ACC112 (cell line): Measurements from ENCODE around the gene UBE2O.

Source experiments
- H2AFZ ChIP-seq: fragments of 200-600 bp; sonication (generic); one replicate; pipeline ENCODE4 v1.6.0; 2017; ENCODE audit warnings: antibody characterized with exemption, low read length; ENCODE audit not compliant: unreplicated experiment
- H3K27ac ChIP-seq: fragments of 200-600 bp; sonication (generic); 2 replicates; pipeline ENCODE4 v1.5.1; 2014; ENCODE audit warnings: low read depth, mild to moderate bottlenecking, antibody characterized with exemption, low read length, moderate library complexity
- H3K27me3 ChIP-seq: fragments of 200-600 bp; sonication (generic); 2 replicates; pipeline ENCODE4 v1.6.1; 2014; ENCODE audit warnings: mild to moderate bottlenecking, antibody characterized with exemption, low read length, moderate library complexity, mixed read lengths; ENCODE audit not compliant: insufficient read depth
- H3K36me3 ChIP-seq: fragments of 200-600 bp; sonication (generic); 2 replicates; pipeline ENCODE4 v1.6.1; 2016; ENCODE audit warnings: mild to moderate bottlenecking, antibody characterized with exemption, low read length, moderate library complexity, mixed read lengths; ENCODE audit not compliant: insufficient read depth
- H3K4me1 ChIP-seq: fragments of 200-600 bp; sonication (generic); one replicate; pipeline ENCODE4 v1.6.1; 2016; ENCODE audit warnings: low read length, mixed read lengths; ENCODE audit not compliant: insufficient read depth, unreplicated experiment, control insufficient read depth
- H3K4me3 ChIP-seq: fragments of 200-600 bp; sonication (generic); 2 replicates; pipeline ENCODE4 v1.5.1; 2014; ENCODE audit warnings: mild to moderate bottlenecking, low read depth, low read length
- H3K79me2 ChIP-seq: fragments of 200-600 bp; sonication (generic); one replicate; pipeline ENCODE4 v1.6.0; 2016; ENCODE audit warnings: low read length; ENCODE audit not compliant: control insufficient read depth, unreplicated experiment, insufficient read depth

UBE2O gene

DNA sequence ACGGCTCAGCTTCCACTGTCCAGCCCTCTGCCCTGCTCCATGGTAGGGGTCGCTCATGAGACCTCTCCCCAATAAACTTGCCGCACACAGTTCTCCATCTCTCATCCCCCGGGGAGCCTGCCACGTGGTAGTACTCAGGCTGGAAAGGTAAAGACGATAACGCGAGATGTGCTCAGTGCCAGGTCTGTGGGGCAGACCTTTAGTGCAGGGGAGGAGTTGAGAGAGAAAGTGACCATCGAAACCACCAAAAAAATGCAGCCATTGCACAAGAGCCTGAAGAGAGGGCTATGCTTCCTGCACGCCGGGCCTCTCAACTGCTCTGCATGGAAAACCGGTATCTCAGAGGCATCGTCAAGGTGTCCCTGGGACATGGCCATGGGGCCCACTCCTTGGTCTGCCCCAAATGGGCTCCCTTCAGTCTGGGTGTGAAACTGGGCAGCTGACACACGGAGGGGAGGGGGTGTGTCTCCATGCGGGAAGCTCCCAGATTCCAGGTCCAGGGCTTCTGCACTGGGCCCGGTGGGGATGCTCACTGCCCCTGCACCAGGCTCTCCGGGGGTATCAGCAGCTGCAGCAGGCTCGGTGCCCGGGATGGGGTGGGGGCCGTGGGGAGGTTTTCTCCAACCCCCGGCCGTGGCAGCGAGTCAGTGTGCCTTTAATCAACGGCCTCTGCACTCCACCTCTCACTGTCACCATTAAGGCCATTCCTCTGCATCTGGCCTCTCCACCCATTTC, 9.8 kb upstream of the UBE2O start:
- Histone ChIP-seq H3K27ac (no peak overlapping the region), H3K4me3 (no peak overlapping the region), H2AFZ (no peak overlapping the region), H3K36me3 (no peaks in the 10 kb centered on the region), H3K4me1 (no peaks in the 10 kb centered on the region), H3K79me2 (no peaks in the 10 kb centered on the region), H3K27me3 (no peaks in the 10 kb centered on the region)

- H2AFZ ChIP-seq, result no peak overlapping the region
These were observed 9.0 kb upstream of the UBE2O start for GRCh38 chr17:76461765-76462555.

DNA sequence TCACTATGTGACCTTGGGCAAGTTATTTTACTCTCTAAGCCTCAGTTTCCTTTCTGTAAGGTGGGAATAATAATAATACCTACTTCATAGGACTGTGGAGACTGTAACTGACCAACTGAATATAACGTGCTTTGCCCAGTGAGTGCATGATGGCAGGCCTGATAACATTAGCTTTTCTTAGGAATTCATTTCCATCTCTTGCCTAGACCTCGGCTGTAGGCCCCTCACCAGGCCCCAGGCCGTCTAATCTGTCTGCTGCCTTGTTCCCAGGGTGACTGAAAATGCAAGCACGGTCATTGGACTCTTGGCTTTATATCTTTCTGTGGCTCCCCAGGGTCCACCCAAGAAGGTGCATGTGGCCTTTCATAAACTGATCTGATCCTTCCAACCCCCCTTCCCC, 6.7 kb upstream of the UBE2O start:
- no peak overlapping the region for H2AFZ ChIP-seq
- no peak overlapping the region for H3K27ac ChIP-seq
- no peak overlapping the region for H3K4me3 ChIP-seq
- no peaks in the 10 kb centered on the region for H3K36me3 ChIP-seq
- no peaks in the 10 kb centered on the region for H3K79me2 ChIP-seq
- no peaks in the 10 kb centered on the region for H3K4me1 ChIP-seq
- H3K27me3 ChIP-seq, result no peaks in the 10 kb centered on the region

More at GRCh38 chr17:76461765-76462555, 9.0 kb upstream of the UBE2O start:
- H3K79me2 ChIP-seq, result no peaks in the 10 kb centered on the region
- no peaks in the 10 kb centered on the region for H3K4me1 ChIP-seq
- no peak overlapping the region for H3K27ac ChIP-seq
- H3K36me3 ChIP-seq, result no peaks in the 10 kb centered on the region
- no peak overlapping the region for H3K4me3 ChIP-seq
- H3K27me3 ChIP-seq, result no peaks in the 10 kb centered on the region

DNA sequence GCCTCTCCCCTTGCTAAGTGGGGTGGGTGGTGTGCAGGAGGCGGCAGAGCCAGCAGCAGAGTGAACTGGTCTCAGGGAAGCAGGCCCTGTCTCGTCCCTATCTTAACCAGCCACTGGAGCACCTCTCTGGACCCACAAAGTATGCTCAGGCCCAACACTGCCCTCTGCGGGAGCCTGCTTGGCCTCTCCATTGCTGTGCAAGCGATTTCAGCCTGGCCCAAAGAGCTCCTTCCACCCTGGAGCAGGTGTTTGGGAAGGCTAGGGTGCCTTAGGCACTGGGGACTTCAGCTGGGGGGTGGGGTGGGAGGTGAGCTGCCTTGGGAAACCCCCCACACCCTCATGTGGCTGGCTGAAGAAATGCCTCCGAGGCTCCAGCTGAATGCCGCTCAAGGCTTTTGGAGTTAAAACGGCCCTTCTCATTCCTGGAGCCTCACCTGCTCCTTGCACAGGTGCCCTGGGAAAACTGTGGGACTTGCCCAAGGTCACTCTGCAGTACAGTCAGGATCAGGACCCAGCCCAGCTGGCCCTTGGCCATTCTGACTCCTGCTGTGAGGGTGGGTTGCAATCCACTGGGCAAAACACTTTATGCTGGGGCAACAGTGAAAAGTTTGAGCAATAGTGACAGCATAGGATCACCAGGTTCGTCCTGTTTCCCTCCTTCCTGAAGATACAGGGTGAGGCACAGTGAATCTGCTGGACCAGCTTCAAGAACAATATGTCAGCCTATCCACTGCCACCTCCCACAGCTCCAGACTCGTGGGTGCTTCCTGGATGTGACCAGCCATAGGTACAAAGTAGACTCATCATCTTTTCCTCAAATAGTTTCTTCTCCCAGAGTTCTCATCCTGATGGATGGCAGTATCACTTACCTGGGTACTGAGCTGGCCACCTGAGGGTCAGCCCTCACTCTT, 5.9 kb upstream of the UBE2O start:
- Histone ChIP-seq H3K27me3 (no peaks in the 10 kb centered on the region), H3K79me2 (no peaks in the 10 kb centered on the region), H3K4me1 (no peaks in the 10 kb centered on the region), H2AFZ (no peak overlapping the region), H3K27ac (no peak overlapping the region), H3K36me3 (no peaks in the 10 kb centered on the region), H3K4me3 (no peak overlapping the region)

DNA sequence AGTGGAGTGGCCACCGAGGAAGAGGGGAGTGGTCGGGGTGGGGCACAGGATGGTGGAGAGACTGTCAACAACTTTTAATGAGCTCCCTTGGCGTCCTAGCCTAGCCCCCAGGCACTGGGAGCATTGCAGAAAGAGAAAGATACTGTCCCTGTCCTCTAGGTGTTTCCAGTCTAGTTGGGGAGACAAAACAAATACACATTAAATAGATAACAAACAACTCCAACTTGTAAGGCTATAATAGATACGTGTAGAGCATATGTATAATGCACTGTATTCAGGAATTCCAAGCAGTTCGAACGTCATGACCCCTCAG, 435 bp upstream of the UBE2O start:
- Histone ChIP-seq H2AFZ (no peak overlapping the region), H3K4me1 (peaks cover 21% of the 10 kb centered on the region), H3K4me3 (peak overlapping the region; percentile 98), H3K79me2 (peaks cover 45% of the 10 kb centered on the region), H3K27ac (no peak overlapping the region), H3K36me3 (no peaks in the 10 kb centered on the region), H3K27me3 (no peaks in the 10 kb centered on the region)

GRCh38 chr17:76452127-76452659, 759 bp downstream of the UBE2O start:
- Histone ChIP-seq H2AFZ (peak overlapping the region; percentile 90), H3K36me3 (no peaks in the 10 kb centered on the region), H3K27ac (no peak overlapping the region), H3K4me3 (peak overlapping the region; percentile 98), H3K4me1 (peaks cover 33% of the 10 kb centered on the region), H3K79me2 (peaks cover 55% of the 10 kb centered on the region), H3K27me3 (no peaks in the 10 kb centered on the region)

- Histone ChIP-seq H3K4me1 (peaks cover 39% of the 10 kb centered on the region), H2AFZ (no peak overlapping the region), H3K4me3 (peak overlapping the region; percentile 98), H3K27me3 (no peaks in the 10 kb centered on the region), H3K79me2 (peaks cover 55% of the 10 kb centered on the region), H3K36me3 (no peaks in the 10 kb centered on the region), H3K27ac (no peak overlapping the region)
These were observed 1.4 kb downstream of the UBE2O start for GRCh38 chr17:76451506-76451905.

DNA sequence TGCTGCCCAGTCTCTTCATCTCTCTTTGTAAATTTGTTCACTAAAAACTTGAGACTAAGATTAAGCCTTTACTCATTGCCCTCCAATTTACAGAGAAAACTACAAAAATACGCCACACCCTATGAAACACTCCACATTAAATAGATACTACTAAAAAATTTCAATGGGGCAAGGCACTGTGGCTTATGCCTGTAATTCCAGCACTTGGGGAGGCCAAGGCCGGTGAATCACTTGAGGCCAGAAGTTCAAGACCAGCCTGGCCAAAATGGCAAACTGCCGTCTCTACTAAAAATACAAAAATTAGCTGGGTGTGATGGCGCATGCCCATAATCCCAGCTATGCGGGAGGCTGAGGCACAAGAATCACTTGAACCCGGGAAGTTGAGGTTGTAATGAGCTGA, 3.8 kb downstream of the UBE2O start:
- Histone ChIP-seq H3K27ac (peak overlapping the region; percentile 36; the same call in 1 of the 2 replicates), H3K4me3 (no peak overlapping the region), H3K79me2 (peaks cover 77% of the 10 kb centered on the region), H3K27me3 (no peaks in the 10 kb centered on the region), H3K4me1 (peaks cover 62% of the 10 kb centered on the region), H2AFZ (no peak overlapping the region), H3K36me3 (no peaks in the 10 kb centered on the region)

DNA sequence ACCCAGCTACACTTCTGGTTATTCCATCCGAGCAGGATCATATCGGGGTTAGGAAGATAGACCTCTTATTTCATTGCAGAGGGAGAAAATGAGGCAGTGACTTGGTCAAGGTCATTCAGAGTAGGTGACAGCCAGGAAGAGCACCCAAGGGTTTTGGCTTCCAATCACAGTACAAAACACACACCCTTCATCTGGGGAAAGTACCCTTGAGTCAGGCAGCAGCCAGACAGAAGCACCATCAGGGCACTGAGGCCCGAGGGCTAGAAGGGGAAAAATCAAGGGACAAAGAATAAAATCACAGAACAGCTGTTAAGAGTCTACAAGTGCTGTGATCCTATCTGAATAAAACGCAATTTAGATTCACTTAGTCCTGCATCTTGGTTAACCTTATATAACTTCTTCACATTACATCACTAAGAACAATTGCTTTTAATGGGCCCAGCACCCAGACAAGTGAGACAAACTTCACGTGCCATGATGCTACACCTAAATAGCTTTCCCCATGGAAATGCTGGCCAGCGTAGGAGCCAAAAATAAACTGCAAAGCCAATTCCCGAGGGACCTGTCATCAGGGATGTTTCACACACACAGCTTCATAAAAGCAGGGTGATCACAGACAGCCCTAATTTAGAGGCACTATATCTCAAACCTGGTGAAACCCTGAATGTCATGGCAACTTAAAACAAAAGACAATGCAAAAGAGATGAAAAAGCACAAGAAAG, 4.9 kb downstream of the UBE2O start:
- H3K4me1 ChIP-seq, result peaks cover 67% of the 10 kb centered on the region
- H3K36me3 ChIP-seq, result no peaks in the 10 kb centered on the region
- H3K27ac ChIP-seq, result peak overlapping the region; percentile 87
- H2AFZ ChIP-seq, result no peak overlapping the region
- no peaks in the 10 kb centered on the region for H3K27me3 ChIP-seq
- no peak overlapping the region for H3K4me3 ChIP-seq
- H3K79me2 ChIP-seq, result peaks cover 86% of the 10 kb centered on the region
